ENCODE measurements around the gene SLC2A6. TPM values are rescaled to one million over a fixed set of nuclear protein-coding genes. Genes with fewer than 3 reads are reported as not detected.

Gene SLC2A6
- total RNA-seq, 1 experiment from 2014 or later, result 10.7 TPM

GRCh38 chr9:133521122-133522072, 42.5 kb upstream of the SLC2A6 start:
- DNase-seq (ENCODE audit: low read depth, low spot score) (no peak), ATAC-seq (no peak)
- no TSS peak for BruUV-seq (replicated peaks)
- no peak overlapping the region for H3K4me3 ChIP-seq (replicated peaks in 1 of 2; ENCODE audit: low read depth in 1 of 2, low read length in 2 of 2)
- H4K20me1 ChIP-seq (ENCODE audit: insufficient read depth), result no peaks in the 10 kb centered on the region
- H3K79me2 ChIP-seq (ENCODE audit: insufficient read depth, low read length), result no peaks in the 10 kb centered on the region
- no peaks in the 10 kb centered on the region for H3K36me3 ChIP-seq (ENCODE audit: control insufficient read depth in 1 of 2, insufficient read depth in 2 of 2, low read length in 2 of 2)
- peaks cover 1 to 16% of the 10 kb centered on the region in 2 experiments; a peak in 3 of 4 replicates for H3K4me1 ChIP-seq (ENCODE audit: control insufficient read depth in 1 of 2, insufficient read depth in 2 of 2, low read length in 2 of 2)
- RAD21 ChIA-PET (ENCODE audit: low non-redundant PET in 1 of 2, low total read pairs in 2 of 2, uncharacterized antibody in 2 of 2, unreplicated experiment in 2 of 2), result no interaction called here
- POLR2A ChIA-PET, result no interaction called here
- H2AFZ ChIP-seq (ENCODE audit: low read depth, low read length, poor library complexity, severe bottlenecking), result no peak overlapping the region
- H3K4me2 ChIP-seq (ENCODE audit: low read length), result no peak overlapping the region
- intact Hi-C loops (cut with micrococcal nuclease), result no loop called here
- H3K27ac ChIP-seq (ENCODE audit: low read depth, low read length), result no peak overlapping the region
- H3K9me3 ChIP-seq (ENCODE audit: control insufficient read depth in 1 of 2, insufficient read depth in 1 of 2, low read depth in 1 of 2, low read length in 2 of 2), result no peaks in the 10 kb centered on the region
- CTCF ChIA-PET, result no interaction called here
- no peaks in the 10 kb centered on the region for H3K9me2 ChIP-seq (ENCODE audit: insufficient read depth)
- no peaks in the 10 kb centered on the region for H3K27me3 ChIP-seq (ENCODE audit: insufficient read depth, low read length)
- TF ChIP-seq MAX (IDR thresholded peaks at IDR 0.05) (no peak), CEBPB (IDR thresholded peaks at IDR 0.05; ENCODE audit: low read depth) (no peak)
- H3K9ac ChIP-seq (ENCODE audit: low read length), result no peak overlapping the region

GRCh38 chr9:133520121-133520835, 41.4 kb upstream of the SLC2A6 start:
- DNase-seq (ENCODE audit: low read depth, low spot score) (no peak), ATAC-seq (no peak)
- Histone ChIP-seq H3K4me2 (ENCODE audit: low read length) (no peak overlapping the region), H3K36me3 (ENCODE audit: control insufficient read depth in 1 of 2, insufficient read depth in 2 of 2, low read length in 2 of 2) (no peaks in the 10 kb centered on the region), H4K20me1 (ENCODE audit: insufficient read depth) (no peaks in the 10 kb centered on the region), H3K27ac (ENCODE audit: low read depth, low read length) (no peak overlapping the region), H2AFZ (ENCODE audit: low read depth, low read length, poor library complexity, severe bottlenecking) (no peak overlapping the region), H3K9ac (ENCODE audit: low read length) (no peak overlapping the region), H3K4me3 (replicated peaks in 1 of 2; ENCODE audit: low read depth in 1 of 2, low read length in 2 of 2) (no peak overlapping the region), H3K9me3 (ENCODE audit: control insufficient read depth in 1 of 2, insufficient read depth in 1 of 2, low read depth in 1 of 2, low read length in 2 of 2) (no peaks in the 10 kb centered on the region), H3K79me2 (ENCODE audit: insufficient read depth, low read length) (no peaks in the 10 kb centered on the region), H3K4me1 (ENCODE audit: control insufficient read depth in 1 of 2, insufficient read depth in 2 of 2, low read length in 2 of 2) (peaks cover 0 to 12% of the 10 kb centered on the region in 2 experiments; a peak in 2 of 4 replicates), H3K9me2 (ENCODE audit: insufficient read depth) (no peaks in the 10 kb centered on the region), H3K27me3 (ENCODE audit: insufficient read depth, low read length) (no peaks in the 10 kb centered on the region)
- TF ChIP-seq SP1 (IDR thresholded peaks at IDR 0.05; ENCODE audit: low read depth) (no peak), CBX3 (IDR thresholded peaks at IDR 0.05; ENCODE audit: low read depth) (no peak)
- ChIA-PET RAD21 (ENCODE audit: low non-redundant PET in 1 of 2, low total read pairs in 2 of 2, uncharacterized antibody in 2 of 2, unreplicated experiment in 2 of 2) (no interaction called here), CTCF (no interaction called here), POLR2A (no interaction called here)
- no TSS peak for BruUV-seq (replicated peaks)
- intact Hi-C loops (cut with micrococcal nuclease), result no loop called here

Measured in HCT116 (cell line).